GM12872 (cell line): ENCODE data around the gene PSAP.

ENCODE experiments used
- TF ChIP-seq, protein P1 (sequence below): IDR thresholded peaks from 3 replicates; pipeline ENCODE4 v1.5.1; 2011; ENCODE audit warnings: low read depth, mild to moderate bottlenecking, low read length, moderate library complexity; ENCODE audit not compliant: insufficient read depth

Gene PSAP

DNA sequence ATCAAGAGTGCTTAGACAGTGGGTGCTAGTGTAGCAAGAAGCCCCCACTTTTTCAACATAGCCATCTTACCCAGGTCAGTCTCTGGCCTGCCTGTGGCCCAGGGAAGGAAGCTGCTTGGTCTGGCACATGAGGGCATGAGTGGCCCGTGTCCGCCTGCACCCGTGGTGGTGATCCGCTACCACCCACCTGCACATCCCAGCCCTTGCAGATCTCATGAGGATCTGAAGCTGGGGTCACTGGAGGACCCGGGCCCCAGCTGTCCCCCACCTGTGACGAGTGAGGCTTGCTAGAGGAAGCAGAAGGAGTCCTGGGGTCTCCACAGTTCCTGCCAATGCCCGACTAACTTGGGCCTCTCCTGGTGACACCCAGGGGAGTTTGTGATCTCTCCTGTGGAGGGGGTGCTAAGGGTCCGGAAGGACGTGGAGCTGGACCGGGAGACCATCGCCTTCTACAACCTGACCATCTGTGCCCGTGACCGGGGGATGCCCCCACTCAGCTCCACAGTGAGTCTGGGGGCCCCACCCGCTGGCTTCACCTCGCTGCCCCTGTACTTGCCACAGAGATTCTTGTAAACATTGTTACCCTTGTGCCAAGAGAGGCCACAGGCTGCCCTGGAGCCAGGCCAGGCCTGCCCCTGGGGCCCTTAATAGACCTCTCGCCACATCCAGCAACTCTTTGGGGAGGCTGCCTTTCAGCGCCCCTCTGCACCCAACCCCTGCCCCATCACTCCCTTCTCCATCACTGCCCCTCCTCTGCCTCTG lies 67.0 kb downstream of the PSAP start:
- TF ChIP-seq, protein P1, sequence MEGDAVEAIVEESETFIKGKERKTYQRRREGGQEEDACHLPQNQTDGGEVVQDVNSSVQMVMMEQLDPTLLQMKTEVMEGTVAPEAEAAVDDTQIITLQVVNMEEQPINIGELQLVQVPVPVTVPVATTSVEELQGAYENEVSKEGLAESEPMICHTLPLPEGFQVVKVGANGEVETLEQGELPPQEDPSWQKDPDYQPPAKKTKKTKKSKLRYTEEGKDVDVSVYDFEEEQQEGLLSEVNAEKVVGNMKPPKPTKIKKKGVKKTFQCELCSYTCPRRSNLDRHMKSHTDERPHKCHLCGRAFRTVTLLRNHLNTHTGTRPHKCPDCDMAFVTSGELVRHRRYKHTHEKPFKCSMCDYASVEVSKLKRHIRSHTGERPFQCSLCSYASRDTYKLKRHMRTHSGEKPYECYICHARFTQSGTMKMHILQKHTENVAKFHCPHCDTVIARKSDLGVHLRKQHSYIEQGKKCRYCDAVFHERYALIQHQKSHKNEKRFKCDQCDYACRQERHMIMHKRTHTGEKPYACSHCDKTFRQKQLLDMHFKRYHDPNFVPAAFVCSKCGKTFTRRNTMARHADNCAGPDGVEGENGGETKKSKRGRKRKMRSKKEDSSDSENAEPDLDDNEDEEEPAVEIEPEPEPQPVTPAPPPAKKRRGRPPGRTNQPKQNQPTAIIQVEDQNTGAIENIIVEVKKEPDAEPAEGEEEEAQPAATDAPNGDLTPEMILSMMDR = no peak

DNA sequence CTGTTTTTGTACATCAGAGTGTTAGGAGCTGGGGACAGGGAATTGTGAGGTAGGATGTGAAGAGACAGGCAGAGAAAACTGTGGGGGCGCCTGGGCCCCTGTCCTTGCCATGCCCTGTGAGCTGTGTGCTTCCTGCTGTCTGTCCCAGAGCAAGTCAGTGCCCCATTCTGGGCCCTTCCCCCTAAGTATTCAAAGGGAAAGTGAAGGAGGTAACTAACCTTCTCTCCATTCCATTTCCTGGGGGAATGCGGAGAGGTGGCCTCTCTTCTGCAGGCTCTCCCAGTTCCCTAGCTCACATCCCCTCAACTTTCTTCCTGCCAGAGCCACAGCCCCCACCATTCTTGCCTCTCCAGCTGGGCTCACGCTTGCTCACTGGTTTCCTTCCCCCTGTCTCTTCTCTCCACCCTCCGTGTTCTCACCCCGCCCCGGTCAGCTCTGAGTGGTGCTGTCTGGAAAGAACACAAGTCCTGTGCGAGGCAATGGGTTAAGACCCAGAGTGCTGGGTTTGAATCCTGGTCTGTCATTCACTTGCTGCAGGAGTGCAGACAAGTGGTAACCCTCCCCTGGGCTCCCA lies 68.0 kb downstream of the PSAP start:
- TF ChIP-seq, protein P1 = no peak

DNA sequence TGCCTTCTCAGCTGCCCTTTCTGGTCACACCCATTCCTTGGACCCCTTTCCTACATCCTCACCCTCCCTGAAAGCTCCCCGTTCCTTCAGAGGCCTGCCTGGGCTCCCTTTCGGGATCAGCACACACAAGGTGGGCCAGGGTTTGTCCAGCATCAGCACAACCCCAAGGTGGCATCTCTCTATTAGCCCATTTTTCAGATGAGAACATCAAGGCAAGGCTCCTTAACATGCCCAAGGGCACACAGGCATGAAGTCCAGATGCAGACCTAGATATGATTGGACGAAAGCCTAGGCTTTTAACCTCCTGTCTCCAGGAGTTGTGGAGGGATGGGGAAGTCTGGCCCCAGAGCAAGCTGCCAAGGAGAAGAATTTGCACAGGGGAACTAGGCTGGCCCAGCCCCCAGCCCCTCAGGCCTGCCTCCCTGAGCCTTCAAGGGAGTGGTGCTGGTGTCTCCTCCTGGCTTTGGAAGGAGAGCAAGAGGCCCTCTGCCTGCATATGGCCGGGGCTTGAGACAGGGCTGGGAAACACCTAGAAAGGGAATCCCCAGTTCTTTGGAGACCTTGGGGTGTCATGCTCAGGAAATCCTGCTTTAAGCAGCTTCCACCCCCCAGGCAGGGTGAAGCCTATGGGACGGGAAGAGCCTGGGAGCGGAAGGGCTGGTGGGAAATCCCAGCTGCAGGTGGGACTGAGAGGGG lies 68.7 kb downstream of the PSAP start:
- TF ChIP-seq, protein P1 = no peak

DNA sequence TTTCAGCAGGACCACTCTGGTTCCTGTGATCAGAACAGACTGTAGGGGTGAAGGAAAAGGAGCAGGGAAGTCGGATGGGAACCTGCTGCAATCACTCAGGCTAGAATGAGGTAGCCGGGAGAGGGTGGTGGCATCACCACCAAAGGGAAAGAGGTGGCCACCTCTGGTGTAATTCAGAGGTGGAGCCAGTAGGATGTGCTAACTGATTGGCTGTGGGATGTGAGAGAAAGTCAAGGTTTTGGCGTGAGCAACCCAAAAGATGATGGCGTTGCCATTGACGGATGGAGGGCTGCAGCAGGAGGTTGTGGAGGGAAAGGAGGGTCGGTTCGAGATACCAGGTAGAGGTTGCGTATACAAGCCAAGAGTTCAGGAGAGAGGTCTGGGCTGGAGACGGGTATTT lies 70.3 kb downstream of the PSAP start:
- TF ChIP-seq, protein P1 = no peak

DNA sequence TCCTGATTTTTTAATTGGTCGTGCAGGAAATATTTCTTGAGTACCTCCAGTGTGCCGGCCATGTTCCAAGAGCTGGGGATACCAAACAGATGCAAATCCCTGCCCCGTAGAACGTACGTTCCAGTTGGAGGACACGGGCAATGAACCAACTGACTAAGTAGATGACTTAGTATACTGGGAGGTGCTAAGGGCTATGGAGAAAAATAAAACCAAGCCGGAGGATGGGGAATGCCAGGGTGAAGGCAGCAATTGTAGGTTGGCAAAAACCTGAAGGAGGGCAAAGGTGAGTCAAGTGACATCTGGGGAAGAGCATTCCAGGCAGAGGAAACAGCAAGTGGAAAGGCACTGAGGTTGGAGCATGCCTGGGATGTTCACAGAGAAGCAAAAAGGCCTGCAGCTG lies 70.9 kb downstream of the PSAP start:
- TF ChIP-seq, protein P1 = no peak

DNA sequence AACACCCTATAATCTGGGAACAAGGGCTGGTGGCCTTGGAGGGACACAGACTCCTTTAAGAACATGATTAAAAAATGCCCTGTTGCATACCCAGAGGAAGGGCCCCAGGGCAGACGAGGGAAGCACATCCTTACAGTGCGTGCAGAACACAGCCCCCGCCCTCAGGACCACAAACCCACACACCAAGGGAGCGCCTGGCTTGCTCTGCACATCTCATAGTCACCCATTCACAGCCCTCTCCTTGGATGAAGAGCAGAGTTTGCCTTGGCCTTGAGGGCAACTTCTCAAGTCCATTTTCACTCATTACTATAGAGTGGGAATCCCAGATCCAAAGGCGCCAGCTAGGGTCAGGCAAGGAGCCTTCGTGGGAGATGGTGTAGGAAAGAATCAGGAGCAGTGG lies 71.4 kb downstream of the PSAP start:
- TF ChIP-seq, protein P1 = no peak

DNA sequence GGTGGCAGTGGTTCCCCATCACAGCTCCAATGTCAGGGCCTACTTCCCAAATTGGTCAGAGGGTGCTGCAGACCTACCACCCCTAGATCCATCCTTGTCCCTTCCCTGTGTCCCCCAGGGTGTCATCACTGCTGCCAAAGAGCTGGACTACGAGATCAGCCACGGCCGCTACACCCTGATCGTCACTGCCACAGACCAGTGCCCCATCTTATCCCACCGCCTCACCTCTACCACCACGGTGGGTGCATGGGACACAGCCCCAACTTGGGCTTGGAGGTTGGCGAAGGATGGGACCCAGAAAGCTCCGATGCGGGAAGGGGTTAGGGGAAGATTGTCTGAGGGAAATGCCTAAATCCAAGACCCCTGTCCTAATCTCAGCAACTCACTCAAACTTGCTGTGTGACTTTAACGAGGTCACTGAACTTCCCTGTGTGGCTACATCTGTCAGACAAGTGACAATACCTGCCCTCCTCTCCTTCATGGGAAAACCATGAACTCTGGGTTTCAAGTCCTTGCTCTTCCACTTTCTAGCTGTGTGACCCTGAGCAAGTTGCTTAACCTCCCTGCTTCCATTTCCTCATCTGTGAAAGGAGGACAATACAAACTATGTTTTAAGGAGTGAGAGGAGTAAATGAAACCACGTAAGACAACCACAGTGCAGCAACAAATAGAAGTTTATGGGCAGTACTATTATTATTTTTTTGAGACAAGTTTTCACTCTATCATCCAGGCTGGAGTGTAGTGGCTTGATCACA lies 72.8 kb downstream of the PSAP start:
- TF ChIP-seq, protein P1 = no peak
